Right lobe of liver (tissue), 4 donors: Measurements from ENCODE around the gene CASD1.

ENCODE experiments used
- POLR2A ChIP-seq: fragments of 450-650 bp; IDR thresholded peaks from one replicate; pipeline ENCODE4 v1.6.1; 2017; ENCODE audit warnings: antibody characterized with exemption, mild to moderate bottlenecking
- TF ChIP-seq, protein P1 (sequence below), 4 donors: fragments of 200-600 bp in 3 of 4; fragments of 450-650 bp in 1 of 4; IDR thresholded peaks; one replicate each; pipeline versions ENCODE4 v1.5.1 to v1.8.0; 2016 to 2022; ENCODE audit warnings: antibody characterized with exemption in 4 of 4, mild to moderate bottlenecking in 2 of 4
- donor health status: DM: no; HTN: no; CAD: no.
- donor health status: DM: no; HTN: no; CAD: no.
- donor health status: DM: no; HTN: yes; CAD: no.

DNA sequence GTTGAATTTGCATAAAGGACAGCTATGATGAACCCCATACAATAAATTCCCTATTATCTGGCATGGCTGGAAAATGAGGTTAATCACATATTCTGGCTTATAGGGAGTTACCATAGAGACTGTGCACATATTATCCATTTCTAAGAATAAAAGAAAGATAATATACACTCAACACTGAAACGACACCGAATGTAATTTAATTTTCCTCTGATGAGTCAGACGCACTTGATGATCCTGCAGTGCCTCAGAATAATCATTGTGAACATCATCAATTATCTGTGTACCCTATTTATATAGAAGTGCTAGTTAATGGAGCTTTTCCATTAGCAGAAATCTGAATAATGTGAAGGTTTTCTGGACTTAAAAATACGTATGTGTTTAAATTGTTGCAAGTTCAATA is 86.1 kb downstream of the CASD1 start:
- TF ChIP-seq, protein P1, sequence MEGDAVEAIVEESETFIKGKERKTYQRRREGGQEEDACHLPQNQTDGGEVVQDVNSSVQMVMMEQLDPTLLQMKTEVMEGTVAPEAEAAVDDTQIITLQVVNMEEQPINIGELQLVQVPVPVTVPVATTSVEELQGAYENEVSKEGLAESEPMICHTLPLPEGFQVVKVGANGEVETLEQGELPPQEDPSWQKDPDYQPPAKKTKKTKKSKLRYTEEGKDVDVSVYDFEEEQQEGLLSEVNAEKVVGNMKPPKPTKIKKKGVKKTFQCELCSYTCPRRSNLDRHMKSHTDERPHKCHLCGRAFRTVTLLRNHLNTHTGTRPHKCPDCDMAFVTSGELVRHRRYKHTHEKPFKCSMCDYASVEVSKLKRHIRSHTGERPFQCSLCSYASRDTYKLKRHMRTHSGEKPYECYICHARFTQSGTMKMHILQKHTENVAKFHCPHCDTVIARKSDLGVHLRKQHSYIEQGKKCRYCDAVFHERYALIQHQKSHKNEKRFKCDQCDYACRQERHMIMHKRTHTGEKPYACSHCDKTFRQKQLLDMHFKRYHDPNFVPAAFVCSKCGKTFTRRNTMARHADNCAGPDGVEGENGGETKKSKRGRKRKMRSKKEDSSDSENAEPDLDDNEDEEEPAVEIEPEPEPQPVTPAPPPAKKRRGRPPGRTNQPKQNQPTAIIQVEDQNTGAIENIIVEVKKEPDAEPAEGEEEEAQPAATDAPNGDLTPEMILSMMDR (IDR thresholded peaks at IDR 0.05), result no peak
- no peak for TF ChIP-seq POLR2A
